Ecto neural progenitor cell (in vitro differentiated cells): ENCODE data around the gene MAPKAPK2.
"Not testable (repeated sequence)": the region's sequence is repeated elsewhere in the genome, so short reads cannot be mapped to it uniquely, and the experiment has no call there.

Source experiments
- DNase-seq: peaks from one replicate; pipeline ENCODE4 v3.0.0-alpha.2; 2018; ENCODE audit warnings: low spot score

Gene MAPKAPK2

GRCh38 chr1:206778031-206778430 lies 93.3 kb downstream of the MAPKAPK2 start:
- no peak for DNase-seq

- not testable (repeated sequence) for DNase-seq
Observed at GRCh38 chr1:206778911-206779310, 94.2 kb downstream of the MAPKAPK2 start.

GRCh38 chr1:206779638-206780037 lies 94.9 kb downstream of the MAPKAPK2 start:
- DNase-seq: no peak

GRCh38 chr1:206782448-206782847 lies 97.7 kb downstream of the MAPKAPK2 start:
- DNase-seq: no peak

- DNase-seq: no peak
Observed at GRCh38 chr1:206783506-206783905, 98.8 kb downstream of the MAPKAPK2 start.
